Parathyroid adenoma (tissue), 2 donors: ENCODE data around the gene LRSAM1.
"Not testable (repeated sequence)": the region's sequence is repeated elsewhere in the genome, so short reads cannot be mapped to it uniquely, and the experiment has no call there.

Source experiments
- H2AFZ ChIP-seq: fragments of 300-600 bp; sonication (generic); one replicate; pipeline ENCODE4 v1.7.0; 2017; ENCODE audit warnings: antibody characterized with exemption, mild to moderate bottlenecking
- H3K27ac ChIP-seq: fragments of 300-600 bp; sonication (generic); one replicate; pipeline ENCODE4 v1.7.0; 2017
- H3K27me3 ChIP-seq: fragments of 300-600 bp; sonication (generic); one replicate; pipeline ENCODE4 v1.7.0; 2017; ENCODE audit warnings: low read length; ENCODE audit not compliant: control insufficient read depth, insufficient read depth
- H3K36me3 ChIP-seq: fragments of 300-600 bp; sonication (generic); one replicate; pipeline ENCODE4 v1.7.0; 2017; ENCODE audit warnings: low read length; ENCODE audit not compliant: control insufficient read depth, insufficient read depth
- H3K4me1 ChIP-seq: fragments of 300-600 bp; sonication (generic); one replicate; pipeline ENCODE4 v1.7.0; 2017; ENCODE audit warnings: control low read depth
- H3K4me2 ChIP-seq: fragments of 300-600 bp; sonication (generic); one replicate; pipeline ENCODE4 v1.7.0; 2017; ENCODE audit warnings: low read length
- H3K4me3 ChIP-seq: fragments of 300-600 bp; sonication (generic); one replicate; pipeline ENCODE4 v1.7.0; 2017; ENCODE audit warnings: low read depth, low read length
- H3K79me2 ChIP-seq: fragments of 300-600 bp; sonication (generic); one replicate; pipeline ENCODE4 v1.7.0; 2017; ENCODE audit warnings: control low read depth
- H3K9ac ChIP-seq: fragments of 300-600 bp; sonication (generic); one replicate; pipeline ENCODE4 v1.7.0; 2017; ENCODE audit warnings: mild to moderate bottlenecking
- H3K9me3 ChIP-seq: fragments of 300-600 bp; sonication (generic); one replicate; pipeline ENCODE4 v1.7.0; 2017; ENCODE audit warnings: low read length; ENCODE audit not compliant: control insufficient read depth
- CTCF ChIP-seq: fragments of 300-600 bp; sonication (generic); IDR thresholded peaks from one replicate; pipeline ENCODE4 v1.7.0; 2017; ENCODE audit warnings: antibody characterized with exemption, mild to moderate bottlenecking
- donor health status: primary hyperparathyroidism.

The LRSAM1 gene

GRCh38 chr9:127463382-127463781 is 12.1 kb downstream of the LRSAM1 start:
- TF ChIP-seq CTCF, result no peak
- Histone ChIP-seq H3K9ac (no peak overlapping the region), H3K79me2 (no peaks in the 10 kb centered on the region), H3K4me1 (no peaks in the 10 kb centered on the region), H2AFZ (no peak overlapping the region), H3K27ac (no peak overlapping the region), H3K27me3 (no peaks in the 10 kb centered on the region), H3K4me2 (no peak overlapping the region), H3K9me3 (no peaks in the 10 kb centered on the region), H3K4me3 (no peak overlapping the region), H3K36me3 (no peaks in the 10 kb centered on the region)

- Histone ChIP-seq H3K9me3 (no peaks in the 10 kb centered on the region), H2AFZ (no peak overlapping the region), H3K27me3 (no peaks in the 10 kb centered on the region), H3K4me1 (no peaks in the 10 kb centered on the region), H3K4me2 (no peak overlapping the region), H3K79me2 (no peaks in the 10 kb centered on the region), H3K36me3 (no peaks in the 10 kb centered on the region), H3K27ac (no peak overlapping the region), H3K9ac (no peak overlapping the region), H3K4me3 (no peak overlapping the region)
- TF ChIP-seq CTCF, result no peak
Measured at GRCh38 chr9:127463911-127464310, 12.6 kb downstream of the LRSAM1 start.

- H2AFZ ChIP-seq, H3K4me3 ChIP-seq, H3K27ac ChIP-seq, H3K27me3 ChIP-seq, H3K9ac ChIP-seq, H3K9me3 ChIP-seq, H3K4me1 ChIP-seq, H3K4me2 ChIP-seq, H3K36me3 ChIP-seq, H3K79me2 ChIP-seq: not testable (repeated sequence)
Measured at GRCh38 chr9:127466407-127466917, 15.2 kb downstream of the LRSAM1 start.

GRCh38 chr9:127467621-127468020 is 16.3 kb downstream of the LRSAM1 start:
- H2AFZ ChIP-seq, result no peak overlapping the region
- TF ChIP-seq CTCF, result no peak
- H3K9me3 ChIP-seq, result no peaks in the 10 kb centered on the region
- H3K27me3 ChIP-seq, result no peaks in the 10 kb centered on the region
- no peak overlapping the region for H3K4me2 ChIP-seq
- H3K9ac ChIP-seq, result no peak overlapping the region
- no peaks in the 10 kb centered on the region for H3K79me2 ChIP-seq
- H3K27ac ChIP-seq, result no peak overlapping the region
- H3K4me1 ChIP-seq, result no peaks in the 10 kb centered on the region
- H3K36me3 ChIP-seq, result no peaks in the 10 kb centered on the region
- H3K4me3 ChIP-seq, result no peak overlapping the region

- no peak overlapping the region for H3K4me2 ChIP-seq
- H3K4me3 ChIP-seq, result no peak overlapping the region
- H3K79me2 ChIP-seq, result no peaks in the 10 kb centered on the region
- H3K27me3 ChIP-seq, result no peaks in the 10 kb centered on the region
- no peaks in the 10 kb centered on the region for H3K9me3 ChIP-seq
- no peak overlapping the region for H2AFZ ChIP-seq
- TF ChIP-seq CTCF, result no peak
- H3K4me1 ChIP-seq, result no peaks in the 10 kb centered on the region
- H3K27ac ChIP-seq, result no peak overlapping the region
- H3K36me3 ChIP-seq, result no peaks in the 10 kb centered on the region
- H3K9ac ChIP-seq, result no peak overlapping the region
Measured at GRCh38 chr9:127470662-127471061, 19.4 kb downstream of the LRSAM1 start.
